WTC11 (cell line): ENCODE data around the gene CFAP57. TPM values are rescaled to one million over a fixed set of nuclear protein-coding genes. Genes with fewer than 3 reads are reported as not detected.

ENCODE experiments used
- ATAC-seq: fragments of 200-7000 bp; cut with Tn5 transposase; 2 replicates; pipeline ENCODE4 v1.10.0; 2021; ENCODE audit warnings: mild to moderate bottlenecking, moderate library complexity
- CTCF ChIA-PET: fragments of 300-600 bp; sonication (Branson Sonifier 250); formaldehyde crosslinking; loops from one replicate; lab custom pipeline; 2021; ENCODE audit warnings: antibody characterized with exemption; lab: Charles Lee
- POLR2A ChIA-PET: fragments of 350-600 bp; sonication (Branson Sonifier 250); formaldehyde crosslinking; loops from one replicate; lab custom pipeline; 2021; ENCODE audit warnings: antibody characterized with exemption; lab: Charles Lee
- DNase-seq: peaks from one replicate; pipeline ENCODE4 v3.0.0; 2021; ENCODE audit warnings: low spot score
- H3K27ac Mint-ChIP-seq: 2 replicates; pipeline ENCODE4 v1.8.0; 2021; ENCODE audit warnings: mixed read lengths
- H3K27me3 Mint-ChIP-seq: 2 replicates; pipeline ENCODE4 v1.8.0; 2021; ENCODE audit warnings: low read depth, mild to moderate bottlenecking, moderate library complexity, mixed read lengths
- H3K36me3 Mint-ChIP-seq: 2 replicates; pipeline ENCODE4 v1.8.0; 2021; ENCODE audit warnings: mixed read lengths
- H3K4me1 Mint-ChIP-seq: 2 replicates; pipeline ENCODE4 v1.8.0; 2022; ENCODE audit warnings: mixed read lengths
- H3K4me3 Mint-ChIP-seq: 2 replicates; pipeline ENCODE4 v1.8.0; 2021; ENCODE audit warnings: mild to moderate bottlenecking, moderate library complexity, mixed read lengths
- H3K9me3 Mint-ChIP-seq: 2 replicates; pipeline ENCODE4 v1.8.0; 2021; ENCODE audit warnings: mixed read lengths
- CBFB ChIP-seq: sonication (generic); formaldehyde crosslinking; IDR thresholded peaks from 2 replicates; pipeline ENCODE4 v1.8.1; 2022; ENCODE audit warnings: mild to moderate bottlenecking, low read depth, missing genetic modification reagents
- FOXJ3 ChIP-seq: sonication (generic); formaldehyde crosslinking; IDR thresholded peaks from 2 replicates; pipeline ENCODE4 v1.9.0; 2021; ENCODE audit warnings: missing genetic modification reagents, mild to moderate bottlenecking, borderline replicate concordance
- GABPB1 ChIP-seq: sonication (generic); formaldehyde crosslinking; IDR thresholded peaks from 2 replicates; pipeline ENCODE4 v1.8.1; 2023; ENCODE audit warnings: mild to moderate bottlenecking, missing genetic modification reagents
- GTF2I ChIP-seq: fragments of 250-450 bp; sonication (Bioruptor Pico); conservative IDR thresholded peaks from 2 replicates; pipeline ENCODE4 v1.4.0; 2021; ENCODE audit warnings: mild to moderate bottlenecking
- KAT7 ChIP-seq: sonication (generic); formaldehyde crosslinking; IDR thresholded peaks from 2 replicates; pipeline ENCODE4 v1.8.1; 2023; ENCODE audit warnings: missing genetic modification reagents, mild to moderate bottlenecking, borderline replicate concordance
- MLX ChIP-seq: sonication (generic); formaldehyde crosslinking; IDR thresholded peaks from 2 replicates; pipeline ENCODE4 v1.8.1; 2023; ENCODE audit warnings: mild to moderate bottlenecking, missing genetic modification reagents, moderate library complexity
- MYBL2 ChIP-seq: sonication (generic); formaldehyde crosslinking; IDR thresholded peaks from 2 replicates; pipeline ENCODE4 v1.8.1; 2023; ENCODE audit warnings: mild to moderate bottlenecking, moderate library complexity, missing genetic modification reagents
- NFATC4 ChIP-seq: fragments of 250-450 bp; sonication (Bioruptor Pico); IDR thresholded peaks from 2 replicates; pipeline ENCODE4 v1.9.0; 2021; ENCODE audit warnings: mild to moderate bottlenecking
- NR1H2 ChIP-seq: sonication (generic); formaldehyde crosslinking; IDR thresholded peaks from 2 replicates; pipeline ENCODE4 v1.9.0; 2021; ENCODE audit warnings: mild to moderate bottlenecking, moderate library complexity, missing genetic modification reagents
- SOX15 ChIP-seq: fragments of 250-450 bp; sonication (Bioruptor Pico); IDR thresholded peaks from 2 replicates; pipeline ENCODE4 v1.9.0; 2021; ENCODE audit warnings: mild to moderate bottlenecking
- TEAD4 ChIP-seq: sonication (generic); formaldehyde crosslinking; IDR thresholded peaks from 2 replicates; pipeline ENCODE4 v1.8.0; 2022; ENCODE audit warnings: mild to moderate bottlenecking, missing genetic modification reagents
- ZNF138 ChIP-seq: sonication (generic); formaldehyde crosslinking; conservative IDR thresholded peaks from 2 replicates; pipeline ENCODE4 v1.8.1; 2022; ENCODE audit warnings: mild to moderate bottlenecking, moderate library complexity, missing genetic modification reagents
- ZNF671 ChIP-seq: fragments of 250-450 bp; sonication (Bioruptor Pico); IDR thresholded peaks from 2 replicates; pipeline ENCODE4 v1.8.0; 2021; ENCODE audit warnings: mild to moderate bottlenecking
- total RNA-seq: library from RNA; stranded (reverse); gene quantifications from 3 replicates; pipeline ENCODE4 v1.2.3, GENCODE V29; 2021
- TF ChIP-seq, protein P1 (sequence below): sonication (generic); formaldehyde crosslinking; IDR thresholded peaks from 2 replicates; pipeline ENCODE4 v1.8.1; 2022; ENCODE audit warnings: low read depth, mild to moderate bottlenecking, moderate library complexity, missing genetic modification reagents, borderline replicate concordance
- TF ChIP-seq, protein P2 (sequence below): sonication (generic); formaldehyde crosslinking; IDR thresholded peaks from 2 replicates; pipeline ENCODE4 v1.8.0; 2023; ENCODE audit warnings: missing genetic modification reagents
- TF ChIP-seq, protein P3 (sequence below): sonication (generic); formaldehyde crosslinking; IDR thresholded peaks from 2 replicates; pipeline ENCODE4 v1.8.0; 2022; ENCODE audit warnings: missing genetic modification reagents
- TF ChIP-seq, protein P4 (sequence below): sonication (generic); formaldehyde crosslinking; IDR thresholded peaks from 2 replicates; pipeline ENCODE4 v1.8.1; 2023; ENCODE audit warnings: mild to moderate bottlenecking, missing genetic modification reagents
- TF ChIP-seq, protein P5 (sequence below): fragments of 250-450 bp; sonication (Bioruptor Pico); IDR thresholded peaks from 2 replicates; pipeline ENCODE4 v1.9.0; 2021; ENCODE audit warnings: mild to moderate bottlenecking, borderline replicate concordance

CFAP57 gene
- total RNA-seq, 1 experiment from 2014 or later, result 0.42 TPM

GRCh38 chr1:43274804-43275180, 102.7 kb downstream of the CFAP57 start:
- CTCF ChIA-PET, result interaction anchor here (2.8 kb wide), 1 partner anchor 11 kb away, joined by 14 read pairs; the partner anchor contains the start of gene C1orf210
- TF ChIP-seq KAT7 (CRISPR knock-in tag), result no peak
- TF ChIP-seq GTF2I (CRISPR knock-in tag), result no peak
- TF ChIP-seq NFATC4 (CRISPR knock-in tag), result no peak
- no peak for TF ChIP-seq MLX (CRISPR knock-in tag)
- TF ChIP-seq NR1H2 (CRISPR knock-in tag), result no peak
- TF ChIP-seq, protein P1, sequence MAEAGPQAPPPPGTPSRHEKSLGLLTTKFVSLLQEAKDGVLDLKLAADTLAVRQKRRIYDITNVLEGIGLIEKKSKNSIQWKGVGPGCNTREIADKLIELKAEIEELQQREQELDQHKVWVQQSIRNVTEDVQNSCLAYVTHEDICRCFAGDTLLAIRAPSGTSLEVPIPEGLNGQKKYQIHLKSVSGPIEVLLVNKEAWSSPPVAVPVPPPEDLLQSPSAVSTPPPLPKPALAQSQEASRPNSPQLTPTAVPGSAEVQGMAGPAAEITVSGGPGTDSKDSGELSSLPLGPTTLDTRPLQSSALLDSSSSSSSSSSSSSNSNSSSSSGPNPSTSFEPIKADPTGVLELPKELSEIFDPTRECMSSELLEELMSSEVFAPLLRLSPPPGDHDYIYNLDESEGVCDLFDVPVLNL (CRISPR knock-in tag), result no peak
- TF ChIP-seq, protein P2, sequence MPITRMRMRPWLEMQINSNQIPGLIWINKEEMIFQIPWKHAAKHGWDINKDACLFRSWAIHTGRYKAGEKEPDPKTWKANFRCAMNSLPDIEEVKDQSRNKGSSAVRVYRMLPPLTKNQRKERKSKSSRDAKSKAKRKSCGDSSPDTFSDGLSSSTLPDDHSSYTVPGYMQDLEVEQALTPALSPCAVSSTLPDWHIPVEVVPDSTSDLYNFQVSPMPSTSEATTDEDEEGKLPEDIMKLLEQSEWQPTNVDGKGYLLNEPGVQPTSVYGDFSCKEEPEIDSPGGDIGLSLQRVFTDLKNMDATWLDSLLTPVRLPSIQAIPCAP (CRISPR knock-in tag), result no peak
- no peak for TF ChIP-seq GABPB1
- TF ChIP-seq ZNF671 (CRISPR knock-in tag), result no peak
- TF ChIP-seq, protein P3, sequence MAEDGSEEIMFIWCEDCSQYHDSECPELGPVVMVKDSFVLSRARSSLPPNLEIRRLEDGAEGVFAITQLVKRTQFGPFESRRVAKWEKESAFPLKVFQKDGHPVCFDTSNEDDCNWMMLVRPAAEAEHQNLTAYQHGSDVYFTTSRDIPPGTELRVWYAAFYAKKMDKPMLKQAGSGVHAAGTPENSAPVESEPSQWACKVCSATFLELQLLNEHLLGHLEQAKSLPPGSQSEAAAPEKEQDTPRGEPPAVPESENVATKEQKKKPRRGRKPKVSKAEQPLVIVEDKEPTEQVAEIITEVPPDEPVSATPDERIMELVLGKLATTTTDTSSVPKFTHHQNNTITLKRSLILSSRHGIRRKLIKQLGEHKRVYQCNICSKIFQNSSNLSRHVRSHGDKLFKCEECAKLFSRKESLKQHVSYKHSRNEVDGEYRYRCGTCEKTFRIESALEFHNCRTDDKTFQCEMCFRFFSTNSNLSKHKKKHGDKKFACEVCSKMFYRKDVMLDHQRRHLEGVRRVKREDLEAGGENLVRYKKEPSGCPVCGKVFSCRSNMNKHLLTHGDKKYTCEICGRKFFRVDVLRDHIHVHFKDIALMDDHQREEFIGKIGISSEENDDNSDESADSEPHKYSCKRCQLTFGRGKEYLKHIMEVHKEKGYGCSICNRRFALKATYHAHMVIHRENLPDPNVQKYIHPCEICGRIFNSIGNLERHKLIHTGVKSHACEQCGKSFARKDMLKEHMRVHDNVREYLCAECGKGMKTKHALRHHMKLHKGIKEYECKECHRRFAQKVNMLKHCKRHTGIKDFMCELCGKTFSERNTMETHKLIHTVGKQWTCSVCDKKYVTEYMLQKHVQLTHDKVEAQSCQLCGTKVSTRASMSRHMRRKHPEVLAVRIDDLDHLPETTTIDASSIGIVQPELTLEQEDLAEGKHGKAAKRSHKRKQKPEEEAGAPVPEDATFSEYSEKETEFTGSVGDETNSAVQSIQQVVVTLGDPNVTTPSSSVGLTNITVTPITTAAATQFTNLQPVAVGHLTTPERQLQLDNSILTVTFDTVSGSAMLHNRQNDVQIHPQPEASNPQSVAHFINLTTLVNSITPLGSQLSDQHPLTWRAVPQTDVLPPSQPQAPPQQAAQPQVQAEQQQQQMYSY (CRISPR knock-in tag), result no peak
- TF ChIP-seq, protein P4, sequence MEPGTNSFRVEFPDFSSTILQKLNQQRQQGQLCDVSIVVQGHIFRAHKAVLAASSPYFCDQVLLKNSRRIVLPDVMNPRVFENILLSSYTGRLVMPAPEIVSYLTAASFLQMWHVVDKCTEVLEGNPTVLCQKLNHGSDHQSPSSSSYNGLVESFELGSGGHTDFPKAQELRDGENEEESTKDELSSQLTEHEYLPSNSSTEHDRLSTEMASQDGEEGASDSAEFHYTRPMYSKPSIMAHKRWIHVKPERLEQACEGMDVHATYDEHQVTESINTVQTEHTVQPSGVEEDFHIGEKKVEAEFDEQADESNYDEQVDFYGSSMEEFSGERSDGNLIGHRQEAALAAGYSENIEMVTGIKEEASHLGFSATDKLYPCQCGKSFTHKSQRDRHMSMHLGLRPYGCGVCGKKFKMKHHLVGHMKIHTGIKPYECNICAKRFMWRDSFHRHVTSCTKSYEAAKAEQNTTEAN (CRISPR knock-in tag), result no peak
- TF ChIP-seq, all 79 proteins: peak for 0
- Mint-ChIP-seq H3K9me3 (no peaks in the 10 kb centered on the region), H3K4me1 (peaks cover 22% of the 10 kb centered on the region), H3K4me3 (no peak overlapping the region), H3K27ac (no peak overlapping the region), H3K27me3 (no peaks in the 10 kb centered on the region), H3K36me3 (peaks cover 16% of the 10 kb centered on the region)
- DNase-seq (no peak), ATAC-seq (no peak)
- POLR2A ChIA-PET, result no interaction called here

DNA sequence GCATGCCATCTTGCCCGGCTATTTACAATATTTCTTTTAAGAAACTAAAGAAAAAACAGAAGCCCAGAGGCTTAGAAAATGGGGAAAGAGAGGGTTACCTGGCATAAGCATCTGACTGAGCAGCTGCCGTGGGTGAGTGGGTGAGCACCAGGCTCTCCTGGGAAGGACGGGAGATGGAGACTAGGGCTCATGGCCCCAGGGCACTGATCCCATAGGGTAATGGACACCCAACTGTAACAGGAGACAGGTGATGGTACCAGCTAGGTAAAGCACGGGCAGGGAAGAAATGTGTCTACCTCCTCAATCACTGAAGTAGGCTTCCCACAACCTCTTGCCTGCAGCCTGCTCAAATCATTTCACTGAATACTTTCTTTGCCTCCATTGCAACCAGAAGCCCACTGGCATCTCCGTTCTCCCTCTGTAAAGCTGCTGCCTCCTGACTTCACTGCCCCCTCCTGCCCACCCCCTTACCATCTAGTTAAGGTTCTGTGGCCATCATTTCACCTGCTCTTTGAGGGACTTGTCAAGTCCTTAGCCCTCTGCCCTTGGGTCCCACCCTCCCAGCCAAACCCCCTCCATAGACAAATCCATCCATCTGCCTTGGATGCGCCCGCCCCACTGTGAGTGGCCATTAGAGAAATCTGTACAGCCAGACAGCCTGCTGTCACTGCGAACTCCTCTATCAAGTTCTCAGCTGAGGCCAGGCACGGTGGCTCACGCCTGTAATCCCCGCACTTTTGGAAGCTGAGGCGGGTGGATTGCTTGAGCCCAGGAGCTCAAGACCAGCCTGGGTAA, 103.9 kb downstream of the CFAP57 start:
- no peak for TF ChIP-seq FOXJ3
- TF ChIP-seq GTF2I (CRISPR knock-in tag), result no peak
- TF ChIP-seq, protein P5, sequence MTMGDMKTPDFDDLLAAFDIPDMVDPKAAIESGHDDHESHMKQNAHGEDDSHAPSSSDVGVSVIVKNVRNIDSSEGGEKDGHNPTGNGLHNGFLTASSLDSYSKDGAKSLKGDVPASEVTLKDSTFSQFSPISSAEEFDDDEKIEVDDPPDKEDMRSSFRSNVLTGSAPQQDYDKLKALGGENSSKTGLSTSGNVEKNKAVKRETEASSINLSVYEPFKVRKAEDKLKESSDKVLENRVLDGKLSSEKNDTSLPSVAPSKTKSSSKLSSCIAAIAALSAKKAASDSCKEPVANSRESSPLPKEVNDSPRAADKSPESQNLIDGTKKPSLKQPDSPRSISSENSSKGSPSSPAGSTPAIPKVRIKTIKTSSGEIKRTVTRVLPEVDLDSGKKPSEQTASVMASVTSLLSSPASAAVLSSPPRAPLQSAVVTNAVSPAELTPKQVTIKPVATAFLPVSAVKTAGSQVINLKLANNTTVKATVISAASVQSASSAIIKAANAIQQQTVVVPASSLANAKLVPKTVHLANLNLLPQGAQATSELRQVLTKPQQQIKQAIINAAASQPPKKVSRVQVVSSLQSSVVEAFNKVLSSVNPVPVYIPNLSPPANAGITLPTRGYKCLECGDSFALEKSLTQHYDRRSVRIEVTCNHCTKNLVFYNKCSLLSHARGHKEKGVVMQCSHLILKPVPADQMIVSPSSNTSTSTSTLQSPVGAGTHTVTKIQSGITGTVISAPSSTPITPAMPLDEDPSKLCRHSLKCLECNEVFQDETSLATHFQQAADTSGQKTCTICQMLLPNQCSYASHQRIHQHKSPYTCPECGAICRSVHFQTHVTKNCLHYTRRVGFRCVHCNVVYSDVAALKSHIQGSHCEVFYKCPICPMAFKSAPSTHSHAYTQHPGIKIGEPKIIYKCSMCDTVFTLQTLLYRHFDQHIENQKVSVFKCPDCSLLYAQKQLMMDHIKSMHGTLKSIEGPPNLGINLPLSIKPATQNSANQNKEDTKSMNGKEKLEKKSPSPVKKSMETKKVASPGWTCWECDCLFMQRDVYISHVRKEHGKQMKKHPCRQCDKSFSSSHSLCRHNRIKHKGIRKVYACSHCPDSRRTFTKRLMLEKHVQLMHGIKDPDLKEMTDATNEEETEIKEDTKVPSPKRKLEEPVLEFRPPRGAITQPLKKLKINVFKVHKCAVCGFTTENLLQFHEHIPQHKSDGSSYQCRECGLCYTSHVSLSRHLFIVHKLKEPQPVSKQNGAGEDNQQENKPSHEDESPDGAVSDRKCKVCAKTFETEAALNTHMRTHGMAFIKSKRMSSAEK, result no peak
- no peak for TF ChIP-seq TEAD4 (CRISPR knock-in tag)
- TF ChIP-seq SOX15, result no peak
- TF ChIP-seq ZNF138 (CRISPR knock-in tag), result no peak
- no peak for TF ChIP-seq MYBL2 (CRISPR knock-in tag)
- TF ChIP-seq CBFB, result no peak
- Mint-ChIP-seq H3K4me1 (peaks cover 22% of the 10 kb centered on the region), H3K9me3 (no peaks in the 10 kb centered on the region), H3K4me3 (no peak overlapping the region), H3K36me3 (peaks cover 25% of the 10 kb centered on the region), H3K27me3 (no peaks in the 10 kb centered on the region), H3K27ac (no peak overlapping the region)
- ATAC-seq (no peak), DNase-seq (no peak)
- POLR2A ChIA-PET, result interaction anchor here (0.7 kb wide), 2 partner anchors 9 to 82 kb away, joined by 3 read pairs; partner anchors contain the start of gene CDC20
- CTCF ChIA-PET, result interaction anchor here (2.8 kb wide), 1 partner anchor 9 kb away, joined by 14 read pairs; the partner anchor contains the start of gene C1orf210
